Neural cell (in vitro differentiated cells): Measurements from ENCODE around the gene DNAJC13. TPM values are rescaled to one million over a fixed set of nuclear protein-coding genes. Genes with fewer than 3 reads are reported as not detected.

ENCODE experiments used
- H2AFZ ChIP-seq: fragments of 200-600, 300-800 bp; sonication (generic), shearing (Covaris generic); 2 replicates; pipeline ENCODE4 v1.6.0; 2014; ENCODE audit warnings: low read depth, mild to moderate bottlenecking, antibody characterized with exemption, low read length, moderate library complexity
- H3F3A ChIP-seq: fragments of 200-600 bp; shearing (Covaris generic); 2 replicates; pipeline ENCODE4 v1.6.1; 2016; ENCODE audit warnings: mild to moderate bottlenecking, moderate library complexity, mixed read lengths, antibody characterized with exemption, low read length; ENCODE audit not compliant: insufficient read depth, poor library complexity, severe bottlenecking
- H3K27ac ChIP-seq: fragments of 200-600, 300-800 bp; sonication (generic), shearing (Covaris generic); 2 replicates; pipeline ENCODE4 v1.5.1; 2014; ENCODE audit warnings: mild to moderate bottlenecking, low read length, moderate library complexity
- H3K27me3 ChIP-seq: fragments of 300-800, 200-600 bp; sonication (generic), shearing (Covaris generic); 2 replicates; pipeline ENCODE4 v1.6.0; 2014; ENCODE audit warnings: mild to moderate bottlenecking, low read depth, low read length, moderate library complexity; ENCODE audit not compliant: insufficient read depth
- H3K36me3 ChIP-seq: fragments of 300-800, 200-600 bp; sonication (generic), shearing (Covaris generic); 2 replicates; pipeline ENCODE4 v1.5.1; 2014; ENCODE audit warnings: mild to moderate bottlenecking, antibody characterized with exemption, low read length, moderate library complexity; ENCODE audit not compliant: insufficient read depth
- H3K4me2 ChIP-seq: fragments of 300-800, 200-600 bp; sonication (generic), shearing (Covaris generic); 2 replicates; pipeline ENCODE4 v1.6.0; 2014; ENCODE audit warnings: mild to moderate bottlenecking, low read length
- H3K4me3 ChIP-seq: fragments of 300-800, 200-600 bp; sonication (generic), shearing (Covaris generic); 2 replicates; pipeline ENCODE4 v1.5.1; 2014; ENCODE audit warnings: mild to moderate bottlenecking, low read length, moderate library complexity
- H3K79me2 ChIP-seq: fragments of 200-600 bp; shearing (Covaris generic); replicated peaks from 2 replicates; pipeline ENCODE4 v1.6.0; 2014; ENCODE audit warnings: mild to moderate bottlenecking, low read length, moderate library complexity; ENCODE audit not compliant: insufficient read depth
- H3K9ac ChIP-seq: fragments of 300-800, 200-600 bp; sonication (generic), shearing (Covaris generic); 2 replicates; pipeline ENCODE4 v1.6.1; 2016; ENCODE audit warnings: mild to moderate bottlenecking, low read length, mixed read lengths
- H3K9me2 ChIP-seq: fragments of 200-600 bp; shearing (Covaris generic); 2 replicates; pipeline ENCODE4 v1.6.1; 2016; ENCODE audit warnings: mild to moderate bottlenecking, low read length, mixed read lengths; ENCODE audit not compliant: insufficient read depth
- H3K9me3 ChIP-seq: fragments of 200-600, 300-800 bp; sonication (generic), shearing (Covaris generic); 2 replicates; pipeline ENCODE4 v1.6.1; 2016; ENCODE audit warnings: mild to moderate bottlenecking, mixed run types, low read length, moderate library complexity, mixed read lengths
- H4K20me1 ChIP-seq: fragments of 200-600 bp; shearing (Covaris generic); 2 replicates; pipeline ENCODE4 v1.6.1; 2016; ENCODE audit warnings: mild to moderate bottlenecking, mixed run types; ENCODE audit not compliant: insufficient read depth
- EP300 ChIP-seq: fragments of 450-650 bp; conservative IDR thresholded peaks from 2 replicates; pipeline ENCODE4 v1.6.1; 2014; ENCODE audit warnings: antibody characterized with exemption, mild to moderate bottlenecking, moderate library complexity; ENCODE audit not compliant: poor library complexity, severe bottlenecking
- EZH2 ChIP-seq: fragments of 200-600, 300-800 bp; shearing (Covaris generic), sonication (generic); IDR thresholded peaks from 2 replicates; pipeline ENCODE4 v1.6.1; 2014; ENCODE audit warnings: antibody characterized with exemption, low read length, borderline replicate concordance, mild to moderate bottlenecking; ENCODE audit not compliant: insufficient read depth, poor library complexity, severe bottlenecking
- MXI1 ChIP-seq: fragments of 450-650 bp; conservative IDR thresholded peaks from 2 replicates; pipeline ENCODE4 v1.6.1; 2014; ENCODE audit warnings: antibody characterized with exemption, mild to moderate bottlenecking; ENCODE audit not compliant: poor library complexity, severe bottlenecking
- POLR2AphosphoS5 ChIP-seq: IDR thresholded peaks from 2 replicates; pipeline ENCODE4 v1.6.1; 2012
- RAD21 ChIP-seq: fragments of 450-650 bp; conservative IDR thresholded peaks from 2 replicates; pipeline ENCODE4 v1.6.1; 2014; ENCODE audit warnings: antibody characterized with exemption, mild to moderate bottlenecking, moderate library complexity
- SMC3 ChIP-seq: fragments of 450-650 bp; conservative IDR thresholded peaks from 2 replicates; pipeline ENCODE4 v1.6.1; 2014; ENCODE audit warnings: antibody characterized with exemption, mild to moderate bottlenecking, moderate library complexity; ENCODE audit not compliant: poor library complexity
- TAF1 ChIP-seq: IDR thresholded peaks from 2 replicates; pipeline ENCODE4 v1.6.1; 2012; ENCODE audit warnings: low read depth
- polyA plus RNA-seq: library from polyadenylated mRNA; depleted of rRNA; stranded (reverse); fragments of >200 nt; gene quantifications from 2 replicates; pipeline ENCODE4 v1.2.3, GENCODE V29; 2014
- TF ChIP-seq, protein P1 (sequence below): fragments of 450-650 bp; IDR thresholded peaks from 2 replicates; pipeline ENCODE4 v1.5.1; 2014; ENCODE audit warnings: antibody characterized with exemption, mild to moderate bottlenecking, moderate library complexity; ENCODE audit not compliant: poor library complexity, severe bottlenecking
- TF ChIP-seq, protein P2 (sequence below): IDR thresholded peaks from 2 replicates; pipeline ENCODE4 v1.6.1; 2012; ENCODE audit warnings: borderline replicate concordance

DNAJC13 gene
- polyA plus RNA-seq, 1 donor from 2014 or later, result 38.4 TPM

DNA sequence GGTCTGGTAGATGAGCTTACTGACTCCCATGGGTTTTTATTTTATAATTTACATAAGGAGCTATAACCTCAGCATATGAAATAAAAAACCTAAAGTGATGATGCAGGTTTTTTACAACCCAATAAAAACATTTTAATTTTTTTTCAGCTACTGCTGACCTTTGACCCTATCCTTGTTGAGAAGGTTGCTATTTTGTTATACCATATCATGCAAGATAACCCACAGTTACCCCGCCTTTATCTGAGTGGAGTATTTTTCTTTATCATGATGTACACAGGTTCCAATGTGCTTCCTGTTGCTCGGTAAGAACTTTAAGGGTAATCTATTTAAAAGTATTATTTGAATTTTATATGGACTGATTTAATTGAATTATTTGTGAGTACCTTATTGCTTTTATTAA lies 70.8 kb downstream of the DNAJC13 start:
- no peaks in the 10 kb centered on the region for H3K27me3 ChIP-seq

DNA sequence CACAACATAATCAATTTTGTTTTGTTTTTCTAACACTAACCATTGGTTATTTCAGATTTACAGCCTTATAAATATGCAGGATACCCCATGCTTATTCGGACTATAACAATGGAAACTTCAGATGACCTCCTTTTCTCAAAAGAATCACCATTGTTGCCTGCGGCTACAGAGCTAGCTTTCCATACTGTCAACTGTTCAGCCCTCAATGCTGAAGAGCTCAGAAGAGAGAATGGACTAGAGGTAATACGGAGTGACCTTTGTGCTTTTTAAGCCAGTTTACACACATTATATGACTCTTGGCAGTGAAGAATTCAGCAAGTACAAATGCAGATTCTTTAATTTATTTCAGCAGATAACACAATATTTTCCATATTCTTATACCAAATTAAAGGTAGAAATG lies 81.8 kb downstream of the DNAJC13 start:
- no peaks in the 10 kb centered on the region for H3K9me2 ChIP-seq
- TF ChIP-seq, protein P1, sequence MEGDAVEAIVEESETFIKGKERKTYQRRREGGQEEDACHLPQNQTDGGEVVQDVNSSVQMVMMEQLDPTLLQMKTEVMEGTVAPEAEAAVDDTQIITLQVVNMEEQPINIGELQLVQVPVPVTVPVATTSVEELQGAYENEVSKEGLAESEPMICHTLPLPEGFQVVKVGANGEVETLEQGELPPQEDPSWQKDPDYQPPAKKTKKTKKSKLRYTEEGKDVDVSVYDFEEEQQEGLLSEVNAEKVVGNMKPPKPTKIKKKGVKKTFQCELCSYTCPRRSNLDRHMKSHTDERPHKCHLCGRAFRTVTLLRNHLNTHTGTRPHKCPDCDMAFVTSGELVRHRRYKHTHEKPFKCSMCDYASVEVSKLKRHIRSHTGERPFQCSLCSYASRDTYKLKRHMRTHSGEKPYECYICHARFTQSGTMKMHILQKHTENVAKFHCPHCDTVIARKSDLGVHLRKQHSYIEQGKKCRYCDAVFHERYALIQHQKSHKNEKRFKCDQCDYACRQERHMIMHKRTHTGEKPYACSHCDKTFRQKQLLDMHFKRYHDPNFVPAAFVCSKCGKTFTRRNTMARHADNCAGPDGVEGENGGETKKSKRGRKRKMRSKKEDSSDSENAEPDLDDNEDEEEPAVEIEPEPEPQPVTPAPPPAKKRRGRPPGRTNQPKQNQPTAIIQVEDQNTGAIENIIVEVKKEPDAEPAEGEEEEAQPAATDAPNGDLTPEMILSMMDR, result no peak
- TF ChIP-seq EZH2 (no peak), TAF1 (no peak), SMC3 (no peak), RAD21 (no peak), POLR2AphosphoS5 (no peak), EP300 (no peak), MXI1 (no peak)
- no peaks in the 10 kb centered on the region for H3K9me3 ChIP-seq
- H3K79me2 ChIP-seq, result no peaks in the 10 kb centered on the region
- H4K20me1 ChIP-seq, result no peaks in the 10 kb centered on the region
- H3K27ac ChIP-seq, result no peak overlapping the region
- no peak overlapping the region for H3K4me3 ChIP-seq
- H3F3A ChIP-seq, result no peaks in the 10 kb centered on the region
- peaks cover 13% of the 10 kb centered on the region for H3K36me3 ChIP-seq
- no peaks in the 10 kb centered on the region for H3K27me3 ChIP-seq
- no peak overlapping the region for H3K4me2 ChIP-seq
- no peak overlapping the region for H2AFZ ChIP-seq
- no peak overlapping the region for H3K9ac ChIP-seq

More for the DNA sequence above, 70.8 kb downstream of the DNAJC13 start:
- no peak overlapping the region for H3K9ac ChIP-seq
- H3K9me2 ChIP-seq, result no peaks in the 10 kb centered on the region
- no peaks in the 10 kb centered on the region for H3K79me2 ChIP-seq
- H2AFZ ChIP-seq, result no peak overlapping the region
- TF ChIP-seq MXI1, result no peak
- TF ChIP-seq SMC3, result no peak
- no peak for TF ChIP-seq EP300
- TF ChIP-seq, protein P1, result no peak
- TF ChIP-seq POLR2AphosphoS5, result no peak
- TF ChIP-seq RAD21, result no peak
- no peak for TF ChIP-seq TAF1
- TF ChIP-seq, protein P2, sequence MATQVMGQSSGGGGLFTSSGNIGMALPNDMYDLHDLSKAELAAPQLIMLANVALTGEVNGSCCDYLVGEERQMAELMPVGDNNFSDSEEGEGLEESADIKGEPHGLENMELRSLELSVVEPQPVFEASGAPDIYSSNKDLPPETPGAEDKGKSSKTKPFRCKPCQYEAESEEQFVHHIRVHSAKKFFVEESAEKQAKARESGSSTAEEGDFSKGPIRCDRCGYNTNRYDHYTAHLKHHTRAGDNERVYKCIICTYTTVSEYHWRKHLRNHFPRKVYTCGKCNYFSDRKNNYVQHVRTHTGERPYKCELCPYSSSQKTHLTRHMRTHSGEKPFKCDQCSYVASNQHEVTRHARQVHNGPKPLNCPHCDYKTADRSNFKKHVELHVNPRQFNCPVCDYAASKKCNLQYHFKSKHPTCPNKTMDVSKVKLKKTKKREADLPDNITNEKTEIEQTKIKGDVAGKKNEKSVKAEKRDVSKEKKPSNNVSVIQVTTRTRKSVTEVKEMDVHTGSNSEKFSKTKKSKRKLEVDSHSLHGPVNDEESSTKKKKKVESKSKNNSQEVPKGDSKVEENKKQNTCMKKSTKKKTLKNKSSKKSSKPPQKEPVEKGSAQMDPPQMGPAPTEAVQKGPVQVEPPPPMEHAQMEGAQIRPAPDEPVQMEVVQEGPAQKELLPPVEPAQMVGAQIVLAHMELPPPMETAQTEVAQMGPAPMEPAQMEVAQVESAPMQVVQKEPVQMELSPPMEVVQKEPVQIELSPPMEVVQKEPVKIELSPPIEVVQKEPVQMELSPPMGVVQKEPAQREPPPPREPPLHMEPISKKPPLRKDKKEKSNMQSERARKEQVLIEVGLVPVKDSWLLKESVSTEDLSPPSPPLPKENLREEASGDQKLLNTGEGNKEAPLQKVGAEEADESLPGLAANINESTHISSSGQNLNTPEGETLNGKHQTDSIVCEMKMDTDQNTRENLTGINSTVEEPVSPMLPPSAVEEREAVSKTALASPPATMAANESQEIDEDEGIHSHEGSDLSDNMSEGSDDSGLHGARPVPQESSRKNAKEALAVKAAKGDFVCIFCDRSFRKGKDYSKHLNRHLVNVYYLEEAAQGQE, result no peak
- no peak overlapping the region for H3K4me2 ChIP-seq
- peaks cover 7% of the 10 kb centered on the region for H3K36me3 ChIP-seq
- H3F3A ChIP-seq, result no peaks in the 10 kb centered on the region
- H3K9me3 ChIP-seq, result no peaks in the 10 kb centered on the region
- H4K20me1 ChIP-seq, result no peaks in the 10 kb centered on the region
- no peak overlapping the region for H3K27ac ChIP-seq
- no peak overlapping the region for H3K4me3 ChIP-seq
